Activated T-helper 9 cell treated with anti-CD3 and anti-CD28 coated beads, Interleukin-2, amount 50 U/mL, for 16 hours (primary cell): Measurements from ENCODE around the gene CUZD1.

Experiments used
- DNase-seq: peaks from one replicate; pipeline ENCODE4 v3.0.0-alpha.2; 2020; ENCODE audit warnings: low read depth

Gene CUZD1

GRCh38 chr10:122854648-122855047, 9.0 kb upstream of the CUZD1 start:
- DNase-seq = no peak

DNA sequence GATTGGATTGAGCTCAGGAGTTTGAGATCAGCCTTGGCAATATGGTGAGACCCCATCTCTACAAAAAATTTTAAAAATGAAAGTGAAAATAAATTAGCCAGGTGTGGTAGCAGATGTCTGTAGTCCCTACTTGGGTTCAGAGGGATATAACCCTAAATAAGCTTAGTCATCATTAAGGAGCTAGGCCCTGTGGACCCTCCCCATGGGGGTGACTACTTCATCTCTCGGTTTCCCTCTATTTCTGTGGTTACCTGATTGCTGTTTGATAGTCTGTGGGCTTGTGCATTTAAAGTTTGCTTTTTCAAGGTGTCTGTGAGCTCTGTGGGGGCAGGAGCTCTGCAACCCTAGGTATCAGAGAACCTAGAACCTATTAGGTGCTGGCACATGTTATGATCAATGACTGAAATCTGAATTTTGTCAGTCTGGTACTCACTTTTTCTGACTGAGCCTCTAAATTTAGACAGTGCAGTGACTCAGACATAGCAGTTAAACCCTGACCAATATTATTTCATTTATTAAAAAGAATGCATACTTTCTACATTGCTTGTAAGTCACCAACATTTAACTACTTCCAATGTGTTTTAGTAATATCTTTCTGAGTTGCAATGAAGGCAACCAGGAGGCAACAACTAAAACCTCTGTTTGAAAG, 8.1 kb upstream of the CUZD1 start:
- no peak for DNase-seq

- no peak for DNase-seq
Observed at GRCh38 chr10:122852261-122852660, 6.6 kb upstream of the CUZD1 start.

DNA sequence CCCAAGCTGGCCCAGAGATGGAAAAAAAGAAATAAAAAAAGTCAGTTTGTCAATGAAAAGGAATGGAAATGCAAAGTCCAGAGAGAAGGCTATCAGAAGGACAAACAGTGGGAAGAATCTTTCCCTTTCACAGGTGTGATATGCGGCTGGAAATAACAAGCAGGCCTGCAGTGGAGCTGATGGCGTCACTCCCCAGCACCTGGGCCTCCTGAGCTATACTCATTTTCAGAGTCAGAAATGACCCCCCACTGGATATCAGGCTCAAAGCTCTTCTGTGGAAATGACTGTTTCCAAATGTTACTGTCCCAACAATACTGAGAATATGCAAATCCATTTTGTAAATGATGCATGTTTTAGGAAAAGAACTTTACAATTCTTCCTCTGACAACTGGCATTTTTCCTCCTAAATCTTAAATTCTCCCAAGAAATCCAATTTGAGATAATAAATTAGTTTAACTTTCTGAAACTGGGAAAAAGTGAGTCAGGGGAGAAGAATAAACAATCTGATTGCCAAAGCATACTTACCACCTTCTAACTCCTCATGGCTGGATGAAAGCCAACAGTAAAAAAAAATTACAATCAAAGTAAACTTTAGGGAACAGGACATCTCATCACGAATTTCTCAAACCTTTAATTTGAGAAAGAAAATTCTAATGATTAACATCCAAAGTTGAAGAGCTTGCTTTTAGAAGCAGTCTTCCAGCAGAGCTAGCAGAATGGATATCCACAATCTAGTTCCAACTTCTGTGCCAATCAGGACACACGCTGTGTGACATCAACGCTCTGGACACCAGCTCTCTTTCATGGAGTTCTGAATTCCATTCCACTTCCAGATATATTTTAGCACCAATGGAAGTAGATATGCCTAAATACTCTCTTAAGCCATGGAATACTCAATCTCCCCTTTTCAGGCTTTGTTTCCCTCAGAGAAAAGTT, 5.3 kb upstream of the CUZD1 start:
- DNase-seq = no peak

DNA sequence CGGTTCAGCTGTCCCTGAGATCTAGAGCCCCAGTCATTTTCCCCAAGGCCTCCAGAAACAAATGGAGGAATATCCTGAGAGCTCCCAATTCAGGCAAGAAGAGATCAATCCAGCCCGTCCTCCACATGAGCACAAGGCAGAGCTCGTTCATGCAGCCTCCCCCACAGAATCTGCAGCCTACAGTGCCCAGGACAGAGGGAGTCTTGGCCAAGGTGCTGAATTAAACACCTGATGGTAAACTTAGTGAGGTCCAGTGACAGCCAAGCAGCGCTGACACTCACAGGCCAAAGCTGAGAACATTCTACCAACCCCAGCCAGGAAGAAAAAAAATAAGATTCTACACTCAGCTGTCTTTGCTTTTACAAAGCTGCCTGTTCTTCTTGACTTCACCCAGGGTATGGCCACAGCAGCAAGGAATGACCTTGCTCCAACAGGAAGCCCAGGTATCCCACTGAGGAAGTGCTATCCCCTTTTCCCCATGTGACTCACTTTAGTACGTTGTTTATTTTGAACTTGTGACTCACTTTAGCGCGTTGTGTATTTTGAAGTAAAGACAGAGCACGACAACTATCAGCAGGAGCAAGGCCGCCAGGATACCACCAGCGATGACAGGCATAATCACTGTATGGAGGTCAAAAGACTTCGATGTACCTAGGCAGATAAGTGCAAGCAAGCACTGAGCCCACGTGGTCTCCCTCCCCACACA, 4.4 kb upstream of the CUZD1 start:
- DNase-seq = no peak

DNA sequence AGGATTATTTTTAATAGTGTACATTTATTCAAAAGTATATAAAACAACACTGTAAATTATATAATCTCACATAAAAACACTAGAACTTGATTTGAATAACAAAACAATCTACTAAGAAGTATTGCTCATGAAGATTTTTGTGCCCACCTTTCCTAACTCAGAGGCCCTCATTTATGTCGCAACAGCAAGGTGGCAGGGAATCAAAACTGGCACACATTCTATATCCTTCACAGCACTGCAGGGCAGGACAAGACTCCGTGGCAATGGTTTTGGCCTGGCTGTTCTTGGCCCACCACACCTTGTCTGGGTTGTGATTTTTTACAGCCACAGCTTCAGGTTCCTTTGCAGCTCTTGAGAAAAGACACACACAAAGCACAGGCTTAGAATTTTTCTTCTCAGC, 3.4 kb upstream of the CUZD1 start:
- no peak for DNase-seq

- DNase-seq = no peak
Observed at GRCh38 chr10:122847782-122848604, 2.3 kb upstream of the CUZD1 start.

DNA sequence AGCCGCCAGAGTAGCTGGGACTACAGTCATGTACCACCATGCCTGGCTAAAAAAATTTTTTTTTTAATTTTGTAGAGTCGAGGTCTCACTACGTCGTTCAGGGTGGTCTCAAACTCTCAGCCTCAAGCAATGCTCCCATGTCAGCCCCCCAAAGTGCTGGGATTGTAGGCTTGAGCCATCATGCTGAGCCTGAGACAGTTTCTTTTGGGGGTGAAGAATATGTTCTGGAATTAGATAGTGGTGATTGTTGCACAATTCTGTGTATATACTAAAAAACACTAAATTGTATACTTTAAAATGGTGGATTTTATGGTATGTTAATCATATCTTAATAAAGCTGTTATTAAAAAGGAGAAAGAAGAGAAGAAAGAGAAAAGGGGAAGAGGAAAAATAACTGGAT, 1.5 kb downstream of the CUZD1 start:
- no peak for DNase-seq

DNA sequence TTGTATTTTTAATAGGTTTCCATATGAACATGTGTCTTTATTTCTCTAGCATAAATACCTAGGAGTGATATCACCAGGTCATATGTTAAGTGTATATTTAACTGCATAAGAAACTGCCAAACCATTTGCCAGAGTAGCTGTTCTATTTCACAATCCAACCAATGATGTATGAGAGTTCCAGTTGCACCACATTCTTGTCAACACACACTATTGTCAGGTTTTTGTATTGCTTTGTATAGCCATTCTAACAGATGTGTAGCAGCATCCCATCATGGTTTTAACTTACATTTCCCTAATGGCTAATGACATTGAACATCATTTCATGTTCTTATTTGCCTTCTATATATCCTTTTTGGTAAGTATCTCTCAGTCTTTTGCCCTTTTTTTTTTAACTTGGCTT, 4.1 kb downstream of the CUZD1 start:
- no peak for DNase-seq

DNA sequence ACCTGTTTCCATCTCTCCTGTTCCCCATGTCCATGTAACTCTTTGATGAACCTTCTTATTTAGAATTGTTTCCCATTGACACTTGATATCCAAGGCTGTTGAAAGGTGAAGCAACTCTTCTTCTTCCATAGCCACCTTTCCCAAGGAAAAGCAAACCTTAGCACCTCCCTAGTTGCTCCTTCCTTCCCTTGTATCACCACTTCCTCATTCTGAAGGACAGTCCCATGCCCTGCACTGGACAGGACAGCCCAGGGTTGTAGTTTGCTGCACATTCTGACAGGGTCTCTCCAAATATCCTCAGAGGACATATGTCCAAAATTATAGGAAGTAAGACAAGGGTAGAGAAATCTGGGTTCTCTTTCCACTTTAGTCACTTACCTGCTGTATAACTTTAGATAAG, 6.2 kb downstream of the CUZD1 start:
- no peak for DNase-seq

GRCh38 chr10:122838880-122839279, 6.8 kb downstream of the CUZD1 start:
- DNase-seq = no peak

- no peak for DNase-seq
Observed at GRCh38 chr10:122835908-122836307, 9.7 kb downstream of the CUZD1 start.

GRCh38 chr10:122830965-122831353, 14.7 kb downstream of the CUZD1 start:
- DNase-seq = no peak

DNA sequence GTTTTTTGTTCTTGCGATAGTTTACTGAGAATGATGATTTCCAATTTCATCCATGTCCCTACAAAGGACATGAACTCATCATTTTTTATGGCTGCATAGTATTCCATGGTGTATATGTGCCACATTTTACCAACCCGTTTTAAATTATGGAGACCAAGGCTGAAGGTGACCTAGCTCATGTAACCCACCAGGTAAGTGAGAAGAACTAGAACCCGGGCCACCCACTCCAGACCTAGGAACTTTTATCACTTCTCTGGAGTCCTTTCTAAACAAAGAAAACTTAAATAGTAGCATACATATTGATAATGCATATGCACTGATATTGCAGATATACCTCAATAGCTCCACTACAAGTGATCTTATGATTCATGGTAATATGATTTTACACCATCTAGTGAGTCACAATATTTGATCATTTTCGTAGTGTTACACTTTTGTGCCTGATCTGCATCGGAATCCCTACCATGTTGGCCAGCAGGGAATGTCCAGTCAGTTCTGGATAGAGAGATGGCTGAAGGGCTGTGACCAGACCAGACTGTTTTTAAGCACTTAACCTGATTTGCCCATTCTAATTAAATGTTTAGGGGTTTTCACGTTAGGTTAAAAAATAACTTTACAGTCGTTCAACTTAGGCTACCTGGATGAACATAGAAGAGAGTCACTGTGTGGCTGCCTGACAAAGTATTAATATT, 15.2 kb downstream of the CUZD1 start:
- no peak for DNase-seq

DNA sequence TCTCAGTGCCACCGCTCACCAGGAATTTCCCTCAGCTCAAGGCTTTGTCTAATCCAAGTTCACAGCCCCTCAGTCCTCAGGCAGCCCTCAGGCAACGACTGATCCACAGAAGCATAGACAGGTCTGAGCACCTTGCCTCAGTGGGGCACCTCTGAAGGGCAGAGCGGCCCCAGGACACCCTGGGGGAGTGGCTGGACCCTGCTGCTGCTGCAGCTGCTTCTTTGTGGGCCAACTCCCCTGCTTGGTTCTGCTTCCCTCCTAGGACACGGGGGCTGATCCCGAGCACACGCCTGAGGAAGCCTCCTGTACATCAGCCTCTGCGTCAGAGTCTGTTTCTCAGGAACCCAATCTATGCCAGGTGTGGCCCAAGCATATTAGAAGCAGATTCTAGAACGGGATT, 16.2 kb downstream of the CUZD1 start:
- DNase-seq = no peak

GRCh38 chr10:122828716-122829255, 16.9 kb downstream of the CUZD1 start:
- DNase-seq = no peak

DNA sequence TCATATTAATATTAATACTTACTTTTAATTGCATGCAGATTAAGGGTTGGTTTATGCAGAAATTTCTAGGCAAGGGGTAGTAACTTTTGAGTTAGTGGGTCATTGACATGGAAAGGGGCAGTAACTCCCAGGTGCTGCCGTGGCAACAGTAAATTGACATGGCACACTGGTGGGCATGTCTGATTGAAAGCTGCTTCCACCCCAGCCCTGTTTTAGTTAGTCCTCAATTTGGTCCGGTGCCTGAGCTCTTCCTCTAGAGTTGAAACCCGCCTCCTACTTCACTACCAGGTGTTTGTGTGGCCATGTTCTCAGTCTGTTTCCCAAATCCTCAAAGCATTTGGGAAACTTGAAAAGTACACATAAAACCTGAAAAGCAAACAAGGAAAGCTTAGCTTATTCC, 18.4 kb downstream of the CUZD1 start:
- DNase-seq = no peak

GRCh38 chr10:122822973-122823690, 22.5 kb downstream of the CUZD1 start:
- DNase-seq = no peak

DNA sequence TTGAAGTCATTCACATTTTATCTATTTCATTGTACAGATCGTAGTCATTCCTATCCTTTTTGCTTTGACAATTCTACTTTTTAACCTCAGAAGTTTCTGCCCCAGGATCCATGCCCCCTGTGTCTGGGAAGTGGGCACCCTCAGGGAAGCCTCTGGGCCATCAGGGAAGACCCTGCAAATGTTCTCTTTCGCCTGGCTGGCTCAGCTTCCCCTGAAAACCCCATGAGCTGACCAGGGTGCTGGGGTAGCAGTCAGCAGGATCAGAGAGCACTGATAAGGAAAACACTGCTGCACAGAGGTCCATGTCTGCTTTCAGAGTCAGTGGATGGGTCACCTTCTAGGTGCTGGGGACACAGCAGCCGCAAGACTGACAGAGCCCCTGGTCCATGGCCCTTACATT, 23.8 kb downstream of the CUZD1 start:
- no peak for DNase-seq

DNA sequence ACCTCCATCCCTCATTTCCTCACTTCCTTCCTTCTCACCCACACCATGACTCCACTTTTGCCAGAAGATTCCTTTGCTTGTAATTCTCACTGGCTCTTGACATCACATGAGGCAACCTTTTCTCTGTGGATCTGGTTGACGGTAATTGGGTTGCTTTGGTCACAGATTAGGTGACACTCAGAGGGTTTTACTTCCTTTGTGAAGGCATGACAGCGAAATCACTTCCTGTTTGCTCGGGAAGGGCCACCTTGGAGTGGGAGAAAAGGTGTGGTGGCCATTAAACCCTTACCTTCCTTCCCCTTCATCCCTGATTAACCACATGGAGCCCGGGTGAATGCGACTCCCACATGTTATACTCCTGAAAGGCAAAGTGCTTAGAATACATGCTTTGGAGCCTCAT, 30.2 kb downstream of the CUZD1 start:
- DNase-seq = no peak

GRCh38 chr10:122814493-122814892, 31.2 kb downstream of the CUZD1 start:
- no peak for DNase-seq
